ENCODE data around the gene FCHSD1. TPM values are rescaled to one million over a fixed set of nuclear protein-coding genes. Genes with fewer than 3 reads are reported as not detected.

FCHSD1 gene
- total RNA-seq, 1 experiment from 2014 or later: 22.7 TPM

DNA sequence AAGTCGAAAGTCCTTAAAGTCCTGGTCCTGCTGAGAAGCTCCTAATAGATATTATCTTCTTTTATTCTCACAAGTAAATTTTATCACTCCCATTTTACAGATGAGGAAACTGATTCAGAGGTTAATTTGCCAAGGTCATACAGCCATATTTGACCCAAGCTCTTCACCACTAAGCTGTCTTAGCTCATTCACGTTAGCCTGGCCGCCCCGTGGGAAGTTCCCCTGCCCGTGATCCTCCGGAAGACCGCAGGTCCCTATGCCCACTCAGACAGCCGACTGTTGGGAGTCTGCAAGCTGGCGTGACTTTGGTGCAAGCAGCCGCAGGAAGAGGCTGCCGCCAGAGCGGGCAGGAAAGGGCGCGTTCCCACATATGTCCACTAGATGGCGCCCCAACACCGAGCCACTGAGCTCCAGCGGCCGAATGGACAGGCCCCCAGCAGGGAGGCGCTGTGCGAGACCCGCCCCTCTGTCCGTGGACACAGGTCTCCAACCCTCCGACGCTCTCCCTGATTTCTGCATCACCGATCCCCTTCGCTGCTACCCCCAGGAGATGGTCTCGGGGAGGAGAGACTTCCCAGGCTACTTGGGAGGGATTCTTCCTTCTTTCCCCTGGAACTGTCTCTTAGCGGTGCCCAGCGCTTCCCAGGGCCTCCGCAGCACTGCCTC, 40.8 kb upstream of the FCHSD1 start:
- TF ChIP-seq, protein P1, sequence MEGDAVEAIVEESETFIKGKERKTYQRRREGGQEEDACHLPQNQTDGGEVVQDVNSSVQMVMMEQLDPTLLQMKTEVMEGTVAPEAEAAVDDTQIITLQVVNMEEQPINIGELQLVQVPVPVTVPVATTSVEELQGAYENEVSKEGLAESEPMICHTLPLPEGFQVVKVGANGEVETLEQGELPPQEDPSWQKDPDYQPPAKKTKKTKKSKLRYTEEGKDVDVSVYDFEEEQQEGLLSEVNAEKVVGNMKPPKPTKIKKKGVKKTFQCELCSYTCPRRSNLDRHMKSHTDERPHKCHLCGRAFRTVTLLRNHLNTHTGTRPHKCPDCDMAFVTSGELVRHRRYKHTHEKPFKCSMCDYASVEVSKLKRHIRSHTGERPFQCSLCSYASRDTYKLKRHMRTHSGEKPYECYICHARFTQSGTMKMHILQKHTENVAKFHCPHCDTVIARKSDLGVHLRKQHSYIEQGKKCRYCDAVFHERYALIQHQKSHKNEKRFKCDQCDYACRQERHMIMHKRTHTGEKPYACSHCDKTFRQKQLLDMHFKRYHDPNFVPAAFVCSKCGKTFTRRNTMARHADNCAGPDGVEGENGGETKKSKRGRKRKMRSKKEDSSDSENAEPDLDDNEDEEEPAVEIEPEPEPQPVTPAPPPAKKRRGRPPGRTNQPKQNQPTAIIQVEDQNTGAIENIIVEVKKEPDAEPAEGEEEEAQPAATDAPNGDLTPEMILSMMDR (conservative IDR thresholded peaks at IDR 0.05; ENCODE audit: low read depth, low read length): peak; percentile 80
- TF ChIP-seq EZH2 (IDR thresholded peaks at IDR 0.05; ENCODE audit: low read length, unreplicated experiment): no peak
- Histone ChIP-seq H3K4me1 (ENCODE audit: insufficient read depth, low read length) (peaks cover 16% of the 10 kb centered on the region), H3K4me3 (ENCODE audit: low read length) (peak overlapping the region; percentile 57), H3F3A (ENCODE audit: low read length, unreplicated experiment) (no peaks in the 10 kb centered on the region), H3K9me2 (replicated peaks; ENCODE audit: low read length) (no peaks in the 10 kb centered on the region), H3K27ac (ENCODE audit: low read length) (no peak overlapping the region), H3K36me3 (ENCODE audit: low read depth, low read length) (no peaks in the 10 kb centered on the region), H3K4me2 (ENCODE audit: low read length) (peak overlapping the region; percentile 85), H3K27me3 (ENCODE audit: low read length) (no peaks in the 10 kb centered on the region), H3K9ac (ENCODE audit: low read length) (no peak overlapping the region), H3K9me3 (ENCODE audit: low read length) (no peaks in the 10 kb centered on the region), H4K20me1 (ENCODE audit: low read length) (no peaks in the 10 kb centered on the region), H3K79me2 (ENCODE audit: low read length) (no peaks in the 10 kb centered on the region), H2AFZ (ENCODE audit: low read length) (peak overlapping the region; percentile 74; the same call in 1 of the 2 replicates)
- CTCF ChIA-PET: interaction anchor here (0.5 to 1.5 kb wide), 6 partner anchors 27 to 277 kb away, joined by 3 to 11 read pairs (median 4); partner anchors contain the start of genes PCDH1 and RNF14
- BruUV-seq (replicated peaks): no TSS peak
- POLR2A ChIA-PET (ENCODE audit: unreplicated experiment): interaction anchor here (0.6 kb wide), 2 partner anchors 130 to 1080 kb away, joined by 4 read pairs; no protein-coding TSS in a partner anchor
- intact Hi-C loops (cut with micrococcal nuclease): loop anchor here (1.0 to 2.0 kb wide), 3 partner anchors 187 to 277 kb away; partner anchors contain the start of genes PCDH1 and RNF14
- ATAC-seq (peak; percentile 86), DNase-seq (peak; percentile 85)

DNA sequence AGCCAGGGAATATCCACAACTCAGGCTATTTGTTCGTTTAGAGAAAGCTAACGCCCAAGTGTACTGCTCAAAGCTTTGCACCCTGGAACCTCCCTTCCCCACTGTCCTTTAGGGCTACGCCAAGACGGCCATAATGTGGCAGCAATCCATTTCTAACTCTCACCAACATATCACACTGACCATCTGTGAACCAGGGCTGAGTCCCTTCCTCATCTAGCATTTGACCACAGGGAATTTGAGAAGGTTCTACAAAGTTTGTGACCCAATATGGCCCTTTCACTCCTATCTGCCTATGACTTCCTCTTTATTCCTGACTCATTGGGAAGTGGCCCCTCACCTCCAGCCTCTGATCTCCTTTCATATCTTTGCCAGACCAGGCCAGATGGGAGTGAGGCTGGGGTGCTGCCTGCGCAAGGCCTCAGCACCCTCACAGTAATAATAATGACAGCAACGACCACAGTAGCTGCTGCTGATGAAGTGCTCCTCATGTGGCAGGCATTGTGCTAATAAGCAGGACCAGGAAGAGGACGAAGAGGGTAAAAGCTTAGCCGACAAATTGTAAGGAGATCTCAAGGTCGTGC, 40.2 kb upstream of the FCHSD1 start:
- no peaks in the 10 kb centered on the region for H4K20me1 ChIP-seq (ENCODE audit: low read length)
- no peaks in the 10 kb centered on the region for H3K27me3 ChIP-seq (ENCODE audit: low read length)
- no peaks in the 10 kb centered on the region for H3K9me3 ChIP-seq (ENCODE audit: low read length)
- no peak overlapping the region for H3K4me2 ChIP-seq (ENCODE audit: low read length)
- DNase-seq (no peak), ATAC-seq (no peak)
- POLR2A ChIA-PET (ENCODE audit: unreplicated experiment): interaction anchor here (0.6 kb wide), 2 partner anchors 131 to 1080 kb away, joined by 4 read pairs; no protein-coding TSS in a partner anchor
- peaks cover 13% of the 10 kb centered on the region for H3K4me1 ChIP-seq (ENCODE audit: insufficient read depth, low read length)
- no peak for TF ChIP-seq EZH2phosphoT487 (IDR thresholded peaks at IDR 0.05; ENCODE audit: borderline replicate concordance, low read length)
- TF ChIP-seq EZH2 (IDR thresholded peaks at IDR 0.05; ENCODE audit: low read length, unreplicated experiment): no peak
- TF ChIP-seq, protein P1 (conservative IDR thresholded peaks at IDR 0.05; ENCODE audit: low read depth, low read length): no peak
- H3K9me2 ChIP-seq (replicated peaks; ENCODE audit: low read length): no peaks in the 10 kb centered on the region
- BruUV-seq (replicated peaks): no TSS peak
- H3K27ac ChIP-seq (ENCODE audit: low read length): no peak overlapping the region
- no peak overlapping the region for H2AFZ ChIP-seq (ENCODE audit: low read length)
- H3K36me3 ChIP-seq (ENCODE audit: low read depth, low read length): no peaks in the 10 kb centered on the region
- H3K4me3 ChIP-seq (ENCODE audit: low read length): no peak overlapping the region
- no peak overlapping the region for H3K9ac ChIP-seq (ENCODE audit: low read length)
- intact Hi-C loops (cut with micrococcal nuclease): no loop called here
- H3K79me2 ChIP-seq (ENCODE audit: low read length): no peaks in the 10 kb centered on the region
- CTCF ChIA-PET: interaction anchor here (0.7 to 1.5 kb wide), 5 partner anchors 26 to 278 kb away, joined by 3 to 11 read pairs (median 6); partner anchors contain the start of genes PCDH1 and RNF14
- no peaks in the 10 kb centered on the region for H3F3A ChIP-seq (ENCODE audit: low read length, unreplicated experiment)

Measured in PC-3 (cell line).